ENCODE measurements around the gene C6orf141.

The C6orf141 gene

GRCh38 chr6:49539102-49539501 lies 11.4 kb upstream of the C6orf141 start:
- DNase-seq (ENCODE audit: low read depth): no peak

- no peak for DNase-seq (ENCODE audit: low read depth)
Observed at GRCh38 chr6:49540614-49541013, 9.9 kb upstream of the C6orf141 start.

- no peak for DNase-seq (ENCODE audit: low read depth)
Observed at GRCh38 chr6:49541210-49541724, 9.2 kb upstream of the C6orf141 start.

GRCh38 chr6:49541936-49542335 lies 8.5 kb upstream of the C6orf141 start:
- no peak for DNase-seq (ENCODE audit: low read depth)

GRCh38 chr6:49543087-49543858 lies 7.2 kb upstream of the C6orf141 start:
- no peak for DNase-seq (ENCODE audit: low read depth)

GRCh38 chr6:49546331-49546730 lies 4.1 kb upstream of the C6orf141 start:
- no peak for DNase-seq (ENCODE audit: low read depth)

GRCh38 chr6:49548613-49549304 lies 1.7 kb upstream of the C6orf141 start:
- DNase-seq (ENCODE audit: low read depth): no peak

- no peak for DNase-seq (ENCODE audit: low read depth)
Observed at GRCh38 chr6:49549691-49550491, 577 bp upstream of the C6orf141 start.

- DNase-seq (ENCODE audit: low read depth): no peak
Observed at GRCh38 chr6:49551078-49551865, 804 bp downstream of the C6orf141 start.

GRCh38 chr6:49551866-49552129 lies 1.3 kb downstream of the C6orf141 start:
- no peak for DNase-seq (ENCODE audit: low read depth)

- no peak for DNase-seq (ENCODE audit: low read depth)
Observed at GRCh38 chr6:49552596-49552995, 2.1 kb downstream of the C6orf141 start.

- no peak for DNase-seq (ENCODE audit: low read depth)
Observed at GRCh38 chr6:49553384-49553783, 2.9 kb downstream of the C6orf141 start.

GRCh38 chr6:49555951-49556350 lies 5.5 kb downstream of the C6orf141 start:
- DNase-seq (ENCODE audit: low read depth): no peak

- DNase-seq (ENCODE audit: low read depth): no peak
Observed at GRCh38 chr6:49556429-49556837, 6.0 kb downstream of the C6orf141 start.

GRCh38 chr6:49557177-49557576 lies 6.7 kb downstream of the C6orf141 start:
- no peak for DNase-seq (ENCODE audit: low read depth)

GRCh38 chr6:49558238-49558637 lies 7.8 kb downstream of the C6orf141 start:
- DNase-seq (ENCODE audit: low read depth): no peak

GRCh38 chr6:49563006-49563886 lies 12.8 kb downstream of the C6orf141 start:
- DNase-seq (ENCODE audit: low read depth): no peak

GRCh38 chr6:49564552-49564951 lies 14.1 kb downstream of the C6orf141 start:
- no peak for DNase-seq (ENCODE audit: low read depth)

GRCh38 chr6:49565261-49565660 lies 14.8 kb downstream of the C6orf141 start:
- no peak for DNase-seq (ENCODE audit: low read depth)

GRCh38 chr6:49565855-49566254 lies 15.4 kb downstream of the C6orf141 start:
- DNase-seq (ENCODE audit: low read depth): no peak

- DNase-seq (ENCODE audit: low read depth): no peak
Observed at GRCh38 chr6:49570474-49571079, 20.1 kb downstream of the C6orf141 start.
